AG09309 (cell line): ENCODE data around the gene PARD3B.

ENCODE experiments used
- DNase-seq: peaks from one replicate; pipeline ENCODE4 v3.0.0-alpha.2; 2010; ENCODE audit warnings: low read depth
- H3K4me3 ChIP-seq: 2 replicates; pipeline ENCODE4 v1.5.1; 2011; ENCODE audit warnings: mild to moderate bottlenecking, low read depth, low read length, moderate library complexity; ENCODE audit not compliant: control insufficient read depth
- CTCF ChIP-seq: IDR thresholded peaks from 2 replicates; pipeline ENCODE4 v1.5.1; 2011; ENCODE audit warnings: mild to moderate bottlenecking, low read depth, low read length, inconsistent platforms; ENCODE audit not compliant: insufficient read depth, control insufficient read depth; ENCODE audit errors: missing control alignments

PARD3B gene

GRCh38 chr2:204986641-204987040 lies 441.4 kb downstream of the PARD3B start:
- no peak for TF ChIP-seq CTCF
- DNase-seq, result no peak
- H3K4me3 ChIP-seq, result no peak overlapping the region

GRCh38 chr2:204988836-204989235 lies 443.6 kb downstream of the PARD3B start:
- no peak for DNase-seq
- no peak for TF ChIP-seq CTCF
- no peak overlapping the region for H3K4me3 ChIP-seq

- TF ChIP-seq CTCF, result no peak
- DNase-seq, result no peak
- H3K4me3 ChIP-seq, result no peak overlapping the region
Measured at GRCh38 chr2:204989877-204990276, 444.6 kb downstream of the PARD3B start.

GRCh38 chr2:205001300-205001966 lies 456.2 kb downstream of the PARD3B start:
- no peak for DNase-seq
- H3K4me3 ChIP-seq, result no peak overlapping the region
- TF ChIP-seq CTCF, result no peak

GRCh38 chr2:205002390-205002789 lies 457.1 kb downstream of the PARD3B start:
- H3K4me3 ChIP-seq, result no peak overlapping the region
- no peak for DNase-seq
- TF ChIP-seq CTCF, result no peak

- H3K4me3 ChIP-seq, result no peak overlapping the region
- no peak for DNase-seq
- TF ChIP-seq CTCF, result no peak
Measured at GRCh38 chr2:205003288-205003687, 458.0 kb downstream of the PARD3B start.
